Measurements from ENCODE around the gene PATJ.

GRCh38 chr1:61748566-61748965 lies 6.3 kb downstream of the PATJ start:
- TF ChIP-seq, protein P1, sequence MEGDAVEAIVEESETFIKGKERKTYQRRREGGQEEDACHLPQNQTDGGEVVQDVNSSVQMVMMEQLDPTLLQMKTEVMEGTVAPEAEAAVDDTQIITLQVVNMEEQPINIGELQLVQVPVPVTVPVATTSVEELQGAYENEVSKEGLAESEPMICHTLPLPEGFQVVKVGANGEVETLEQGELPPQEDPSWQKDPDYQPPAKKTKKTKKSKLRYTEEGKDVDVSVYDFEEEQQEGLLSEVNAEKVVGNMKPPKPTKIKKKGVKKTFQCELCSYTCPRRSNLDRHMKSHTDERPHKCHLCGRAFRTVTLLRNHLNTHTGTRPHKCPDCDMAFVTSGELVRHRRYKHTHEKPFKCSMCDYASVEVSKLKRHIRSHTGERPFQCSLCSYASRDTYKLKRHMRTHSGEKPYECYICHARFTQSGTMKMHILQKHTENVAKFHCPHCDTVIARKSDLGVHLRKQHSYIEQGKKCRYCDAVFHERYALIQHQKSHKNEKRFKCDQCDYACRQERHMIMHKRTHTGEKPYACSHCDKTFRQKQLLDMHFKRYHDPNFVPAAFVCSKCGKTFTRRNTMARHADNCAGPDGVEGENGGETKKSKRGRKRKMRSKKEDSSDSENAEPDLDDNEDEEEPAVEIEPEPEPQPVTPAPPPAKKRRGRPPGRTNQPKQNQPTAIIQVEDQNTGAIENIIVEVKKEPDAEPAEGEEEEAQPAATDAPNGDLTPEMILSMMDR (IDR thresholded peaks at IDR 0.05) = no peak
- TF ChIP-seq POLR2AphosphoS5 (IDR thresholded peaks at IDR 0.05) = no peak

Measured in stomach (tissue), 4 donors.